BLaER1 treated with 17β-estradiol and CSF1 and Interleukin-3, amounts not matched to agents 10 nM and 100 nM (cell line): ENCODE results near the gene TP63.

ENCODE experiments used
- H3K27ac ChIP-seq, 11 experiments: shearing (Covaris generic); formaldehyde crosslinking; 2 replicates each; pipeline ENCODE4 v1.8.1; 2022
- H3K27me3 ChIP-seq, 11 experiments: shearing (Covaris generic); formaldehyde crosslinking; 2 replicates each; pipeline ENCODE4 v1.8.1; 2022
- H3K36me3 ChIP-seq, 11 experiments: shearing (Covaris generic); formaldehyde crosslinking; 2 replicates each; pipeline ENCODE4 v1.8.1; 2022
- H3K4me1 ChIP-seq, 10 experiments: shearing (Covaris generic); formaldehyde crosslinking; 2 replicates each; pipeline ENCODE4 v1.8.1; 2022
- H3K4me2 ChIP-seq, 11 experiments: shearing (Covaris generic); formaldehyde crosslinking; 2 replicates each; pipeline ENCODE4 v1.8.1; 2022
- H3K4me3 ChIP-seq, 10 experiments: shearing (Covaris generic); formaldehyde crosslinking; 2 replicates each; pipeline ENCODE4 v1.8.1; 2022
- H3K9ac ChIP-seq, 11 experiments: shearing (Covaris generic); formaldehyde crosslinking; 2 replicates each; pipeline ENCODE4 v1.8.1; 2022
- H3K9me3 ChIP-seq, 11 experiments: shearing (Covaris generic); formaldehyde crosslinking; replicated peaks in 1 of 11; 2 replicates each; pipeline ENCODE4 v1.8.1; 2022
- H4K20me1 ChIP-seq, 11 experiments: shearing (Covaris generic); formaldehyde crosslinking; 2 replicates each; pipeline ENCODE4 v1.8.1; 2022
- Cebpa-rat ChIP-seq, 11 experiments: shearing (Covaris generic); IDR thresholded peaks; 2 replicates each; pipeline ENCODE4 v1.8.1; 2022

The TP63 gene

DNA sequence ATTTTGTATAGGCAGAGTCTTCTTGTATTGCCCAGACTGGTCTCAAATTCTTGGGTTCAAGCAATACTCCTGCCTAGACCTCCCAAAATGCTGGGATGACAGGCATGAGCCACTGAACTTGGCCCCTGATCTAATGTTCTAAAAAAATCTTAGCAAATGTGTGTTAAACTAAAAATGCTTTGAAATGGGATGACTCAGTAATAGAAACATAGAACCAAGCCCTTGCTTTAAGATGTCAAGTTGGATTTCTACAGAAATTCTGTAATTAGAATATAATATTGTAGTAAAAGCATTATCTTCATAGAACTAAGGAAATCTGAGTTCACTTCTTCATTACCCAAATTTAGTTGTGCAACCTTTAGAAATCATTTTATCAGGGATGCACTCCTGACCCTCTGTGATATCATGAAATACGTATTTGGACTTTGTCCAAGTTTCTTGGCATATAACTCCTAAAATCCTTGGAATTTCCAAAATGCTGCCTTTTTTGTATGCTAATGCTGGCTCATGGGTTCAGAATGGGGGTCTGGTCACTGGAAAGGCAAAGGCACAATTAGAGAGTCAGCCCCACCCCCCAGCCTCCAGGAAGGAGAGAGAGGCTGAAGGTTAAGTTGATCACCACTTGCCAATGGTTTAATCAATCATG, 217.3 kb downstream of the TP63 start:
- Histone ChIP-seq H3K4me2 (no peak overlapping the region), H3K9me3 (no peaks in the 10 kb centered on the region), H3K4me3 (no peak overlapping the region), H3K36me3 (no peaks in the 10 kb centered on the region), H4K20me1 (no peaks in the 10 kb centered on the region), H3K27me3 (no peaks in the 10 kb centered on the region), H3K9ac (no peak overlapping the region), H3K4me1 (no peaks in the 10 kb centered on the region), H3K27ac (no peak overlapping the region)
- no peak for TF ChIP-seq Cebpa-rat (IDR thresholded peaks at IDR 0.05)

DNA sequence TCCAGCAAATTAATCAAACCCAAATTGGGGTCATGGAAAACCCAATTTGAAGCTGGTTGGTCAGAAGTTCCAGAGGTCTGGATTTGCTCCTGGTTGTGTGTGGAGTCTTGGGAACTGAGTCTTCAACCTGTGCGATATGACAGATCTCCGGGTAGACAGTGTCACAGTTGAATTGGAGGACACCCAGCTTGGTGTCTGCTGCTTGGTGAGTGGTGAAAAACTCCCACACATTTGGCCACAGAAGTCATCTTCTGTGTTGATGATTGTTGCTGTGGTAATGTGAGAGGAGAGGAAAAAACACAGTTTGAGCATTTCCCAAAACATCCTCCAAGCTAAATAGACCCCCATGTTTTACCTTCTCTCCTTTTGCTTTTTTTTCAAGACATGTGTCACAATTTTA, 218.1 kb downstream of the TP63 start:
- Histone ChIP-seq H3K36me3 (no peaks in the 10 kb centered on the region), H3K27me3 (no peaks in the 10 kb centered on the region), H3K4me1 (no peaks in the 10 kb centered on the region), H3K4me3 (no peak overlapping the region), H3K27ac (no peak overlapping the region), H3K4me2 (no peak overlapping the region), H4K20me1 (no peaks in the 10 kb centered on the region), H3K9me3 (no peaks in the 10 kb centered on the region), H3K9ac (no peak overlapping the region)
- TF ChIP-seq Cebpa-rat (IDR thresholded peaks at IDR 0.05), result no peak

DNA sequence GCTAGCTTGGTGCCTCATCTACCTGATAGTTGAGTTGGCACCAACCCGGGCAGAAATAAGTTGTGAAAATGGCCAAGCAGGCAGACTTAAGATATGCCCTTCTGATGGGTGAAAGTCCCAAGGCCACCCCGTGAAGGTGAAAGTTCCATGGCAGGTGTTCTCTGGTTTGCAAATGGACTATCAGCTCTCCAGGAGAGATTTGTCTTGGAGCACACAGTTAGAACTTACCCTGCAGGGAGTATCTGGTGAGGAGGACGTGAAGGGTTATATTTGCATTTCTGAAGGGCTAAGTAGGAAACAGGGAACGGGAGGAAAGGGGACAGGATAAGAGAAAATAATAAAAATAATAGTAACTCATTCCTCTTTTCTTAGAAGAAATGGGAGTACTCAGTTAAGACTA, 220.5 kb downstream of the TP63 start:
- no peak overlapping the region for H3K9ac ChIP-seq
- H3K36me3 ChIP-seq, result no peaks in the 10 kb centered on the region
- H3K4me1 ChIP-seq, result no peaks in the 10 kb centered on the region
- no peaks in the 10 kb centered on the region for H3K27me3 ChIP-seq
- H3K9me3 ChIP-seq, result no peaks in the 10 kb centered on the region
- H3K4me3 ChIP-seq, result no peak overlapping the region
- no peak for TF ChIP-seq Cebpa-rat (IDR thresholded peaks at IDR 0.05)
- no peaks in the 10 kb centered on the region for H4K20me1 ChIP-seq
- no peak overlapping the region for H3K4me2 ChIP-seq
- no peak overlapping the region for H3K27ac ChIP-seq

DNA sequence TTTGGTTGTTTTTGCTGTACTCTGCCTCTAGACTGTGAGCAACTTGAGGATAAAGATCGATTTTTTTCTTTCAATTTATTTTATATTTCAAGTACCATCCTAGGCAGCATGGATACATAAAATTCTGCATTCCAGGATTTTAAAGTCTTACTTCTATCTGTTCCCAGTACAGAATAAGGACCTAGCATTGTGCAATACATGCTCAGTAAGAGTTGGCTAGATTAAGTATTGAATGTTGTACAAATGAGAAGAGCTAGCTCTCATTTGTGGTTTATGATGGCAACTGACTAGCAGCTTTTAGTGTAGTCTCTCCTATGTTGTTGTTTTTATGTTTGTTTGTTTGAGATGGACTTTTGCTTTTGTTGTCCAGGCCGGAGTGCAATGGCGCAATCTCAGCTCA, 222.7 kb downstream of the TP63 start:
- Histone ChIP-seq H3K9ac (no peak overlapping the region), H3K36me3 (no peaks in the 10 kb centered on the region), H3K4me3 (no peak overlapping the region), H3K4me1 (no peaks in the 10 kb centered on the region), H3K27ac (no peak overlapping the region), H3K4me2 (no peak overlapping the region), H3K27me3 (no peaks in the 10 kb centered on the region), H4K20me1 (no peaks in the 10 kb centered on the region), H3K9me3 (no peaks in the 10 kb centered on the region)
- no peak for TF ChIP-seq Cebpa-rat (IDR thresholded peaks at IDR 0.05)

DNA sequence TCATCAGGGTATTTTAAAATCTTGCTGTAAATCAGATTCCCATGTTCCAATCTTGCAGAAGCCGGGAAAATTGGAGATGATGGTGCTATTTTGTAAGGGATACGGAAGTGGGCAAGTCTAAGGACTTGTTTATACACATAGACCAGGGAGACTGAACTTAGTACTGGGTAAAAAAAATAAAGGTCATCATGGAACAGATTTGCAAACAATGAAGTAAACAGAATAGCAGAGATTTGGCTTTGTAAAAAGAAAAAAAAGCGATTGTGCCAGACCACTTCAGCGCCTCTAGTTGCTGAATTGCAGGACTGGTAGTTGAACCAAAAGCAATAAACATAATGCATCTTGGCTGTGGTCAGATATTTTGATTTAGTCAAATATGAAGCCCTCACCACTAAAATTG, 229.1 kb downstream of the TP63 start:
- Histone ChIP-seq H3K4me2 (no peak overlapping the region), H3K9me3 (no peaks in the 10 kb centered on the region), H3K9ac (no peak overlapping the region), H3K4me3 (no peak overlapping the region), H3K36me3 (no peaks in the 10 kb centered on the region), H4K20me1 (no peaks in the 10 kb centered on the region), H3K4me1 (no peaks in the 10 kb centered on the region), H3K27me3 (no peaks in the 10 kb centered on the region), H3K27ac (no peak overlapping the region)
- no peak for TF ChIP-seq Cebpa-rat (IDR thresholded peaks at IDR 0.05)

DNA sequence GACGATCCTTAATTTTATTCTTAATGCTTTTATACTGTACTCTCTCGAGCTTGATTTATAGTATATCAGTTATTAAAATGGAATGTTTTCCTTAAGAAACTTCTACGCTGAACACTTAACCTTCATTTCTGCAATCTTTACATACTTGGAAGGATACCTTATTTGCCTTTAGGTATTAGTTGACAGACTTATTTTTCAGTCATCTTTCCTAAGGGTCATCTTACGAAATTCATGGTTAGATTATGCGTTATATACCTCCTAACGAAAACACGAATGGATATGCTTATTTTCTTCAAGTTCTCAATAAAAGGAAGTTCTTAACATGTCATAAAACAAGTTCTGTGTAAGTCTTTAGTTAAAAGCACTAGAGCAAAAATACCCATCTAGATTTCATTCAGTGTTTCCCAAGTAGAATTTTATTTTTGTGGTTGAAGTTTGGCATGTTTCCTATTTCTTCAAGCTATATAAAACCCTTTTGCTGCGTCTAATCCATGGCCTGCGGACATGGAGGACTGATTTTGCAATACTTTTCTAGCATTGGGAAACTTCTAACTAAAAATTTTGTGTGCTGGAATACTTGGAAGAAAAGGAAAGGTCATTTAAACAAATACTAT, 231.3 kb downstream of the TP63 start:
- Histone ChIP-seq H3K9ac (no peak overlapping the region), H3K27ac (no peak overlapping the region), H3K4me1 (no peaks in the 10 kb centered on the region), H3K36me3 (no peaks in the 10 kb centered on the region), H4K20me1 (no peaks in the 10 kb centered on the region), H3K4me3 (no peak overlapping the region), H3K9me3 (no peaks in the 10 kb centered on the region), H3K4me2 (no peak overlapping the region), H3K27me3 (no peaks in the 10 kb centered on the region)
- no peak for TF ChIP-seq Cebpa-rat (IDR thresholded peaks at IDR 0.05)

DNA sequence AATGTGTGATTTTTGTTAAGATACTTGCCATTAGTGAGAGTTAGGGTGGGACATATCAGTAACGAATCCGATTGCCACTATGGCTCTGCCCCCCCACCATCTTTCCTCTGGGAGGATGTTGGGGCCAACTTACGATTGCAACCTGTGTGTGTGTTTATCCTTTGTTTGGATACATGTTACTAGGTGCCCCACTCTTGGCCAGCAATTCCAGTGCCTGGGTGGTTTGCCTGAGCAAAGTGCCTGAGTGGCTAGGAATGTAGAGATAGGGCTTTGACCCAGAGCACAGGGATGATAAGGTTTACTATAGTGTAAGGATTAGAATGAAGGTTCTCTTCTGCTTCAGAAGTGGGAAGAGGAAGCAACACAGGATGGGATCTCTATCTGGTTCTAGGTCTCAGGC, 231.8 kb downstream of the TP63 start:
- Histone ChIP-seq H4K20me1 (no peaks in the 10 kb centered on the region), H3K27ac (no peak overlapping the region), H3K4me2 (no peak overlapping the region), H3K27me3 (no peaks in the 10 kb centered on the region), H3K36me3 (no peaks in the 10 kb centered on the region), H3K4me3 (no peak overlapping the region), H3K9ac (no peak overlapping the region), H3K4me1 (no peaks in the 10 kb centered on the region), H3K9me3 (no peaks in the 10 kb centered on the region)
- TF ChIP-seq Cebpa-rat (IDR thresholded peaks at IDR 0.05), result no peak

DNA sequence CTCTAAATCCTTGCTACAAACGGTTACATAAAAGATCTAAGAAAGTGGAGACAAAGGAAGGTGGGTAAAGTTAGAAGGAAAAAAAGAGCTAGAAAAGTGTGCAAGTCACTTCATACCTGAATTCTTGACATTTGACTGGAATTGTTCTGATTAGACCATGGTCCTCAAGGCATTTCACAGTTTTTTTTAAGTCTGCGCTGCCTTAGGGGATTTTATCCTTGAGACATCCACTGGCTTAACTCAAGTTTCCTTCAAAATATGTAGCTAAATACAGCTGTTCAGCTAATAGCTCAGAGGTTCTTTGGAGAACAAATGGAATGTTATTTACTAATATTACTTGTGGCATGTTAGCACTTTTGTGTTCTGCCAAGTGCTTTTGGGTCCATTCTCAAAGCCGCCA, 236.9 kb downstream of the TP63 start:
- Histone ChIP-seq H3K36me3 (peaks cover 0 to 6% (median 0%) of the 10 kb centered on the region in 11 experiments; a peak in 1 of 22 replicates), H3K4me3 (no peak overlapping the region), H3K27me3 (no peaks in the 10 kb centered on the region), H3K4me1 (no peaks in the 10 kb centered on the region), H3K9me3 (peaks cover 0 to 6% (median 0%) of the 10 kb centered on the region in 11 experiments; a peak in 1 of 22 replicates), H3K4me2 (no peak overlapping the region), H4K20me1 (no peaks in the 10 kb centered on the region), H3K9ac (no peak overlapping the region), H3K27ac (no peak overlapping the region)
- TF ChIP-seq Cebpa-rat (IDR thresholded peaks at IDR 0.05), result no peak

DNA sequence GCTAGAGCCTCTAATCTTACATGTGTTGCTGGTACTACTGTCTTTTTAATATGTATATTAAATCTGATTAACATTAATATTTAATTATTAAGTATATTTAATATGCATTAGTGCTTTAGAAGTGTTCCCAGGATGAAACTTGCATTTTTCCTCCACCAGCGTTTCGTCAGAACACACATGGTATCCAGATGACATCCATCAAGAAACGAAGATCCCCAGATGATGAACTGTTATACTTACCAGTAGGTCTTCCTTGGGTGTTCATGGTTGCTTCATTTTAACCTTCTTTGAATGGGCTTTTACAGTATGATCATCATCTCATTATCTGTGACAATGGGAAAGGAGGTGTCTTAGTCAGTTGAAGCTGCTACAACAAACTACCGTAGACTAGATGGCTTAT, 238.0 kb downstream of the TP63 start:
- Histone ChIP-seq H3K36me3 (peaks cover 0 to 6% (median 0%) of the 10 kb centered on the region in 11 experiments; a peak in 1 of 22 replicates), H3K4me3 (no peak overlapping the region), H3K9me3 (peaks cover 0 to 6% (median 0%) of the 10 kb centered on the region in 11 experiments; a peak in 1 of 22 replicates), H3K4me1 (no peaks in the 10 kb centered on the region), H3K27ac (no peak overlapping the region), H3K9ac (no peak overlapping the region), H3K27me3 (no peaks in the 10 kb centered on the region), H3K4me2 (no peak overlapping the region), H4K20me1 (no peaks in the 10 kb centered on the region)
- no peak for TF ChIP-seq Cebpa-rat (IDR thresholded peaks at IDR 0.05)

DNA sequence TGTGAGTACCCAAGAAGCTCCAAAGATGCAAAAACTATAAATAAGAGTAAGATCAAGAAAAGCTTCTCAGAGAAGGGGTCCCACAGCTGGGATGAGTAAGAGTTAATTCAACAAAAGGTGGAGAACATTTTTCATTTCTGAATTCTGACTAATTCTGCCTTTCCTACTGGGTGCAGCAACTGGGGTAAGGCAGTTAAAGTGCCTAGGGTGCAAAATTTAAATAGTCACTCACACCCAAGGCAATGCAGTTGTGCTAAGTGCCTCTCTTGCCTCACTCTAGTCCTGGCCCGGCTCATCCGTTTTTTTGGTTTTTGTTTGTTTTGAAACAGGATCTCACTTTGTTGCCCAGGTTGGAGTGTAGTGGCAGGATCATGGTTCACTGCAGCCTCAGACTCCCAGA, 240.2 kb downstream of the TP63 start:
- no peak overlapping the region for H3K27ac ChIP-seq
- no peak overlapping the region for H3K4me2 ChIP-seq
- peaks cover 0 to 4% (median 0%) of the 10 kb centered on the region in 10 experiments; a peak in 2 of 20 replicates for H3K4me1 ChIP-seq
- peaks cover 0 to 6% (median 0%) of the 10 kb centered on the region in 11 experiments; a peak in 1 of 22 replicates for H3K9me3 ChIP-seq
- no peaks in the 10 kb centered on the region for H3K27me3 ChIP-seq
- H3K4me3 ChIP-seq, result no peak overlapping the region
- peaks cover 0 to 6% (median 0%) of the 10 kb centered on the region in 11 experiments; a peak in 1 of 22 replicates for H3K36me3 ChIP-seq
- H4K20me1 ChIP-seq, result no peaks in the 10 kb centered on the region
- TF ChIP-seq Cebpa-rat (IDR thresholded peaks at IDR 0.05), result no peak
- no peak overlapping the region for H3K9ac ChIP-seq
